Lung (tissue), 12 donors: ENCODE data around the gene MRS2. TPM values are rescaled to one million over a fixed set of nuclear protein-coding genes. Genes with fewer than 3 reads are reported as not detected.
"Not testable (repeated sequence)": the region's sequence is repeated elsewhere in the genome, so short reads cannot be mapped to it uniquely, and the experiment has no call there.

ENCODE experiments used
- ATAC-seq: fragments of 200-7000 bp; cut with Tn5 transposase; one replicate; pipeline ENCODE4 v1.9.1; 2020; ENCODE audit warnings: moderate number of reproducible peaks; ENCODE audit not compliant: insufficient read depth, low FRiP score
- DNase-seq, 3 donors: peaks; one replicate each; pipeline ENCODE4 v3.0.0-alpha.2; 2013 to 2017
- H3K27ac ChIP-seq, 2 donors: one replicate each; pipeline ENCODE4 v1.5.1; 2013; ENCODE audit warnings: mild to moderate bottlenecking in 2 of 2, moderate library complexity in 2 of 2, control low read depth in 1 of 2, inconsistent platforms in 1 of 2, low read depth in 1 of 2, low read length in 1 of 2
- H3K27me3 ChIP-seq, 3 donors: one replicate each; pipeline ENCODE4 v1.5.1; 2013; ENCODE audit warnings: low read length in 2 of 3; ENCODE audit not compliant: control insufficient read depth in 3 of 3, insufficient read depth in 3 of 3
- H3K36me3 ChIP-seq, 4 donors: one replicate each; pipeline ENCODE4 v1.5.1; 2013; ENCODE audit warnings: low read length in 4 of 4, mild to moderate bottlenecking in 1 of 4, moderate library complexity in 1 of 4; ENCODE audit not compliant: control insufficient read depth in 4 of 4, insufficient read depth in 4 of 4
- H3K4me1 ChIP-seq, 5 donors: one replicate each; pipeline ENCODE4 v1.5.1; 2013; ENCODE audit warnings: low read length in 5 of 5, mild to moderate bottlenecking in 2 of 5, moderate library complexity in 1 of 5; ENCODE audit not compliant: control insufficient read depth in 5 of 5, insufficient read depth in 5 of 5
- H3K4me3 ChIP-seq: one replicate; pipeline ENCODE4 v1.5.1; 2013; ENCODE audit warnings: mild to moderate bottlenecking, control low read depth, moderate library complexity
- H3K9ac ChIP-seq, 2 donors: one replicate each; pipeline ENCODE4 v1.5.1; 2013; ENCODE audit warnings: low read length in 2 of 2, control low read depth in 1 of 2; ENCODE audit not compliant: insufficient read depth in 1 of 2
- H3K9me3 ChIP-seq, 4 donors: one replicate each; pipeline ENCODE4 v1.5.1; 2013; ENCODE audit warnings: low read length in 3 of 4, mild to moderate bottlenecking in 1 of 4, moderate library complexity in 1 of 4; ENCODE audit not compliant: control insufficient read depth in 4 of 4, insufficient read depth in 3 of 4
- WGBS, 2 donors: extraction: QIAGEN DNeasy Blood & Tissue Kit; methylation state at CpG; one replicate each; pipeline ENCODE4 v1.1.7; 2013; 5-methylcytosine and 5-hydroxymethylcytosine counted together
- polyA plus RNA-seq, 2 donors: library from polyadenylated mRNA; stranded (reverse); fragments of 200-250 nt; gene quantifications; one replicate each; pipeline ENCODE4 v1.2.1, GENCODE V29; 2013
- total RNA-seq, 2 donors: library from RNA; depleted of rRNA in 1 of 2; stranded (reverse); fragments of >200 nt in 1 of 2; gene quantifications; one replicate each; pipeline ENCODE4 v1.2.1, GENCODE V29; 2014 to 2021
- TF ChIP-seq, protein P1 (sequence below): IDR thresholded peaks from 2 replicates; pipeline ENCODE4 v1.5.1; 2012; ENCODE audit warnings: mild to moderate bottlenecking; ENCODE audit errors: control extremely low read depth, extremely low read depth
- donor health status: control.
- donor health status: control.
- donor health status: Bipolar disorder and iron deficiency.
- donor health status: healthy.
- donor health status: DM: yes; HTN: yes; CAD: no.

Gene MRS2
- total and polyA plus RNA-seq, 4 donors = 13.6 to 26.4 (median 17.8) TPM

DNA sequence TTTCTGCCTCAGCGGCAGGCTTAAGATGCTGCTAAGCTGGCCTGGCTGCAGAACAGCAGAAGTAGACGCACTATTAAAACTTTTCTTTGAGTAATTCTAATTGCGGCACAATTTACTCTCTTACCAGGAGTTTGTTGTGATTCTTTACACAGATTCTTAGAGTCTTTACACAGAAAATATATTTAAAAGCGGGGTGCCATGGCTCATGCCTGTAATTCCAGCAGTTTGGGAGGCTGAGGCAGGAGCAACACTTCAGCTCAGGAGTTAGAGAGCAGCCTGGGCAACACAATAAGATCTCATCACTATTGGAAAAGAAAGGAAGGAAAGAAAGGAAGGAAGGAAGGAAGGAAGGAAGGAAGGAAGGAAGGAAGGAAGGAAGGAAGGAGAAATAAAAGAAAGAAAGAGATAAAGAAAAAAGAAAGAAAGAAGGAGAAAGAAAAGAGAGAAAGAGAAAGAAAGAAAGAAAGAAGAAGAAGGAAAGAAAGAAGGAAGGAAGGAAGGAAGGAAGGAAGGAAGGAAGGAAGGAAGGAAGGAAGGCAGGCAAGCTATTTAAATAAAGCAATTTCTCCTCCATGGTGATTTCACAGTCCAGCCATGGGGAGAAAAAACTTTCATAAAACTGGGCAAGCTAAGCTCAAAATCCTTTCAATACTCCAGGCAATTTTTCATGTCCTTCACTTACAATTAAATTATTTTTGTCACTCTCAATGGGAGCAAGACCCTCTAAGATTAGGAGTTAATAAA is 21.1 kb upstream of the MRS2 start:
- H3K4me1 ChIP-seq = no peaks in the 10 kb centered on the region
- no peak overlapping the region for H3K9ac ChIP-seq
- 97% methylated on average over 4 of the region's 4 CpGs for WGBS, 2 donors
- no peak for ATAC-seq
- DNase-seq = no peak
- H3K27me3 ChIP-seq = no peaks in the 10 kb centered on the region
- no peaks in the 10 kb centered on the region for H3K9me3 ChIP-seq
- TF ChIP-seq, protein P1, sequence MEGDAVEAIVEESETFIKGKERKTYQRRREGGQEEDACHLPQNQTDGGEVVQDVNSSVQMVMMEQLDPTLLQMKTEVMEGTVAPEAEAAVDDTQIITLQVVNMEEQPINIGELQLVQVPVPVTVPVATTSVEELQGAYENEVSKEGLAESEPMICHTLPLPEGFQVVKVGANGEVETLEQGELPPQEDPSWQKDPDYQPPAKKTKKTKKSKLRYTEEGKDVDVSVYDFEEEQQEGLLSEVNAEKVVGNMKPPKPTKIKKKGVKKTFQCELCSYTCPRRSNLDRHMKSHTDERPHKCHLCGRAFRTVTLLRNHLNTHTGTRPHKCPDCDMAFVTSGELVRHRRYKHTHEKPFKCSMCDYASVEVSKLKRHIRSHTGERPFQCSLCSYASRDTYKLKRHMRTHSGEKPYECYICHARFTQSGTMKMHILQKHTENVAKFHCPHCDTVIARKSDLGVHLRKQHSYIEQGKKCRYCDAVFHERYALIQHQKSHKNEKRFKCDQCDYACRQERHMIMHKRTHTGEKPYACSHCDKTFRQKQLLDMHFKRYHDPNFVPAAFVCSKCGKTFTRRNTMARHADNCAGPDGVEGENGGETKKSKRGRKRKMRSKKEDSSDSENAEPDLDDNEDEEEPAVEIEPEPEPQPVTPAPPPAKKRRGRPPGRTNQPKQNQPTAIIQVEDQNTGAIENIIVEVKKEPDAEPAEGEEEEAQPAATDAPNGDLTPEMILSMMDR = no peak
- no peaks in the 10 kb centered on the region for H3K36me3 ChIP-seq
- no peak overlapping the region for H3K27ac ChIP-seq
- no peak overlapping the region for H3K4me3 ChIP-seq

DNA sequence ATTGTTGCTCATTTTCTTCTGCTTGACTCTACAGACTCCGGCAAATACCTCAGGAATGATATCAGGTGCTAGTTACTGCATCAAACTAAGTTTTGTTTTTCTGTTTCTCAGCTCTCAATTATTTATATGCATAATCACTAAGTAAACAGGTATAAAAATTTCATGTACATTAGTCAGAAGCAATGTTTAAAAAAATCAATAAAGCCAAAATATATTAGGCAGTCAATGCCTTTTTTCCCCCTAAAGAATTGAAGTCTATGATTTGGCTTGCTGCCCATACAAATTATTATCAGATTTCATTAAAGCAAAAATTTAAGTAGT is 20.6 kb upstream of the MRS2 start:
- H3K36me3 ChIP-seq = no peaks in the 10 kb centered on the region
- no peak overlapping the region for H3K9ac ChIP-seq
- 90 to 100% methylated on average over 1 of the region's 1 CpG for WGBS, 2 donors
- no peak overlapping the region for H3K27ac ChIP-seq
- H3K4me3 ChIP-seq = no peak overlapping the region
- ATAC-seq (no peak), DNase-seq (no peak)
- no peaks in the 10 kb centered on the region for H3K27me3 ChIP-seq
- TF ChIP-seq, protein P1 = no peak
- no peaks in the 10 kb centered on the region for H3K4me1 ChIP-seq
- H3K9me3 ChIP-seq = no peaks in the 10 kb centered on the region

DNA sequence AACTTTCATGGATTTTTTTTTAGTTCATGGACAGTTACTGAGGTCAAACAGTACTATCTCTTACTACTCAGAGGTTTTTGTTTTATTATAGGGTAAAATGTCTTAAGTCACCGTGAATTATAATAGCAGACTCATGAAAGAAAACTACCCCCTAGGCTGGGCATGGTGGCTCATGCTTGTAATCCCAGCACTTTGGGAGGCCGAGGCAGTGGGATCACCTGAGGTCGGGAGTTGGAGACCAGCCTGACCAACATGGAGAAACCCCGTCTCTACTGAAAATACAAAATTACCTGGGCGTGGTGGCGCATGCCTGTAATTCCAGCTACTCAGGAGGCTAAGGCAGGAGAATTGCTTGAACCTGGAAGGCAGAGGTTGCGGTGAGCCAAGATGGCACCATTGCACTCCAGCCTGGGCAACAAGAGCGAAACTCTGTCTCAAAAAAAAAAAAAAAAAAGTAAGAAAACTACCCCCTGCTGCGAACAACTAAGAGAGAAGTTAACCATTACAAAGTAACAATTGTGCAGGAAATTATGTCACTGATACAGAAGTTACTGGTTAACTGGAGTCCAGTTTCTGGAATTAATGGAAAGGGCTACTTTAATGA is 19.7 kb upstream of the MRS2 start:
- WGBS, 2 donors = 96 to 97% methylated on average over 9 of the region's 9 CpGs
- not testable (repeated sequence) for H3K4me3 ChIP-seq

DNA sequence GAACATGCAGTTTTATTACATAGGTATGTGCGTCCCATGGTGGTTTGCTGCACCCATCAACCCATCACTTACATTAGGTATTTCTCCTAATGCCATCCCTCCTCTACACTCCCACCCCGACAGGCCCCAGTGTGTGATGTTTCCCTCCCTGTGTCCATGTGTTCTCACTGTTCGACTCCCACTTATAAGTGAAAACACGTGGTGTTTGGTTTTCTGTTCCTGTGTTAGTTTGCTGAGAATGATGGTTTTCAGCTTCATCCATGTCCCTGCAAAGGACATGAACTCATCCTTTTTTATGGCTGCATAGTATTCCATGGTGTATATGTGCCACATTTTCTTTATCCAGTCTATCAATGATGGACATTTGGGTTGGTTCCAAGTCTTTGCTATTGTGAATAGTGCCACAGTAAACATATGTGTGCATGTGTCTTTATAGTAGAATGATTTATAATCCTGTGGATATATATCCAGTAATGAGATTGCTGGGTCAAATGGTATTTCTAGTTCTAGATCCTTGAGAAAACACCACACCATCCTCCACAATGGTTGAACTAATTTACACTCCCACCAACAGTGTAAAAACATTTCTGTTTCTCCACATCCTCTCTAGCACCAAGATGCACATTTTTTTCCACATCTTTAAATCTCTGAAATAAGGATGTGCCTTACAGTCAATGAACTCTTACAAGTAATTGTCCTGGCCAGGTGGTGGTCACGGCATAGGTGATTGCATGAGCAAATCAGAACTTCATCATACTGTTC is 18.2 kb upstream of the MRS2 start:
- not testable (repeated sequence) for H3K27ac ChIP-seq, H3K36me3 ChIP-seq, H3K27me3 ChIP-seq, H3K9me3 ChIP-seq, H3K9ac ChIP-seq, H3K4me3 ChIP-seq, DNase-seq, ATAC-seq, H3K4me1 ChIP-seq
- WGBS, 2 donors = 93 to 96% methylated on average over 5 of the region's 5 CpGs

More for the DNA sequence above, 19.7 kb upstream of the MRS2 start:
- H3K27ac ChIP-seq, H3K9ac ChIP-seq, H3K4me1 ChIP-seq, H3K27me3 ChIP-seq, ATAC-seq, H3K9me3 ChIP-seq, DNase-seq, H3K36me3 ChIP-seq: not testable (repeated sequence)
